HUES64 (cell line): ENCODE data around the gene MTF1. TPM values are rescaled to one million over a fixed set of nuclear protein-coding genes. Genes with fewer than 3 reads are reported as not detected.
"Not testable (repeated sequence)": the region's sequence is repeated elsewhere in the genome, so short reads cannot be mapped to it uniquely, and the experiment has no call there.

Source experiments
- H3K27ac ChIP-seq: 2 replicates; pipeline ENCODE4 v1.7.0; 2013; ENCODE audit warnings: low read depth, low read length, inconsistent platforms
- H3K27me3 ChIP-seq: 2 replicates; pipeline ENCODE4 v1.6.1; 2013; ENCODE audit warnings: mild to moderate bottlenecking, low read length; ENCODE audit not compliant: insufficient read depth
- H3K36me3 ChIP-seq: 2 replicates; pipeline ENCODE4 v1.6.1; 2013; ENCODE audit warnings: mild to moderate bottlenecking, low read length; ENCODE audit not compliant: insufficient read depth
- H3K4me1 ChIP-seq: 2 replicates; pipeline ENCODE4 v1.6.1; 2013; ENCODE audit warnings: mild to moderate bottlenecking, low read length, moderate library complexity; ENCODE audit not compliant: insufficient read depth
- H3K4me3 ChIP-seq: 2 replicates; pipeline ENCODE4 v1.5.1; 2013; ENCODE audit warnings: mild to moderate bottlenecking, low read length, moderate library complexity
- H3K9ac ChIP-seq: 2 replicates; pipeline ENCODE4 v1.6.1; 2013; ENCODE audit warnings: mild to moderate bottlenecking, low read depth, low read length
- H3K9me3 ChIP-seq: 2 replicates; pipeline ENCODE4 v1.6.1; 2013; ENCODE audit warnings: low read depth, low read length; ENCODE audit not compliant: insufficient read depth
- WGBS: fragments of 150-250, 120-280 bp; methylation state at CpG from one replicate; pipeline ENCODE4 v1.1.7; 2013; ENCODE audit warnings: missing lambda C conversion rate; 5-methylcytosine and 5-hydroxymethylcytosine counted together
- polyA plus RNA-seq, 2 experiments: library from polyadenylated mRNA; stranded (reverse); fragments of 50-300 nt; gene quantifications; one replicate each; pipeline ENCODE4 v1.2.3, GENCODE V29; 2013

Gene MTF1
- 3.9 TPM for polyA plus RNA-seq (2013, experiment 1 of 2)
- 4.2 TPM for polyA plus RNA-seq (2013, experiment 2 of 2)

GRCh38 chr1:37859507-37860345 lies at the start of gene MTF1:
MTF1 (minus strand) TSS chr1:37859592; CDS start chr1:37857658, 1,934 bp downstream.
- Histone ChIP-seq H3K9me3 (no peaks in the 10 kb centered on the region), H3K36me3 (peaks cover 36% of the 10 kb centered on the region), H3K27ac (peak within 1 kb of the TSS; percentile 87), H3K4me3 (peak within 1 kb of the TSS; percentile 95), H3K4me1 (no peaks in the 10 kb centered on the region), H3K27me3 (no peaks in the 10 kb centered on the region), H3K9ac (peak within 1 kb of the TSS; percentile 89)
- WGBS, result under 1% methylated on average over 61 of the region's 61 CpGs

GRCh38 chr1:37908531-37908930 lies 49.1 kb upstream of the MTF1 start:
- 98% methylated on average over 10 of the region's 10 CpGs for WGBS
- H3K4me3 ChIP-seq, H3K27me3 ChIP-seq, H3K4me1 ChIP-seq, H3K9ac ChIP-seq, H3K36me3 ChIP-seq, H3K27ac ChIP-seq: not testable (repeated sequence)
- H3K9me3 ChIP-seq, result peaks cover 24% of the 10 kb centered on the region

- not testable (repeated sequence) for H3K27me3 ChIP-seq, H3K4me3 ChIP-seq, H3K36me3 ChIP-seq, H3K4me1 ChIP-seq, H3K9ac ChIP-seq, H3K27ac ChIP-seq
- peaks cover 24% of the 10 kb centered on the region for H3K9me3 ChIP-seq
- WGBS, result 97% methylated on average over 6 of the region's 6 CpGs
These were observed 48.2 kb upstream of the MTF1 start for GRCh38 chr1:37907416-37908125.

GRCh38 chr1:37906591-37906990 lies 47.2 kb upstream of the MTF1 start:
- peaks cover 18% of the 10 kb centered on the region for H3K9me3 ChIP-seq
- H3K4me3 ChIP-seq, H3K9ac ChIP-seq, H3K27me3 ChIP-seq, H3K36me3 ChIP-seq, H3K27ac ChIP-seq, H3K4me1 ChIP-seq: not testable (repeated sequence)
- 97% methylated on average over 2 of the region's 3 CpGs for WGBS

- no peaks in the 10 kb centered on the region for H3K4me1 ChIP-seq
- no CpG with 5 or more reads among the region's 1 CpG for WGBS
- H3K27me3 ChIP-seq, result no peaks in the 10 kb centered on the region
- H3K9ac ChIP-seq, result no peak overlapping the region
- H3K4me3 ChIP-seq, result no peak overlapping the region
- H3K36me3 ChIP-seq, result no peaks in the 10 kb centered on the region
- peaks cover 18% of the 10 kb centered on the region for H3K9me3 ChIP-seq
- no peak overlapping the region for H3K27ac ChIP-seq
These were observed 46.3 kb upstream of the MTF1 start for GRCh38 chr1:37905727-37906126.

GRCh38 chr1:37903921-37904320 lies 44.5 kb upstream of the MTF1 start:
- not testable (repeated sequence) for H3K4me3 ChIP-seq, H3K27ac ChIP-seq, H3K36me3 ChIP-seq, H3K4me1 ChIP-seq, H3K27me3 ChIP-seq, H3K9ac ChIP-seq
- 97% methylated on average over 5 of the region's 6 CpGs for WGBS
- H3K9me3 ChIP-seq, result peaks cover 18% of the 10 kb centered on the region

GRCh38 chr1:37902983-37903382 lies 43.6 kb upstream of the MTF1 start:
- H3K9me3 ChIP-seq, result peaks cover 18% of the 10 kb centered on the region
- no peak overlapping the region for H3K4me3 ChIP-seq
- no peak overlapping the region for H3K27ac ChIP-seq
- H3K27me3 ChIP-seq, result no peaks in the 10 kb centered on the region
- no peaks in the 10 kb centered on the region for H3K4me1 ChIP-seq
- 94% methylated on average over 4 of the region's 5 CpGs for WGBS
- no peak overlapping the region for H3K9ac ChIP-seq
- H3K36me3 ChIP-seq, result no peaks in the 10 kb centered on the region

- no peak overlapping the region for H3K4me3 ChIP-seq
- H3K27ac ChIP-seq, result no peak overlapping the region
- no peaks in the 10 kb centered on the region for H3K36me3 ChIP-seq
- peaks cover 15% of the 10 kb centered on the region for H3K9me3 ChIP-seq
- no peak overlapping the region for H3K9ac ChIP-seq
- WGBS, result 93% methylated on average over 6 of the region's 6 CpGs
- no peaks in the 10 kb centered on the region for H3K27me3 ChIP-seq
- H3K4me1 ChIP-seq, result no peaks in the 10 kb centered on the region
These were observed 42.5 kb upstream of the MTF1 start for GRCh38 chr1:37901893-37902225.

GRCh38 chr1:37901191-37901892 lies 42.0 kb upstream of the MTF1 start:
- no peaks in the 10 kb centered on the region for H3K36me3 ChIP-seq
- H3K27me3 ChIP-seq, result no peaks in the 10 kb centered on the region
- H3K9me3 ChIP-seq, result peaks cover 14% of the 10 kb centered on the region
- no peak overlapping the region for H3K27ac ChIP-seq
- H3K9ac ChIP-seq, result no peak overlapping the region
- no peak overlapping the region for H3K4me3 ChIP-seq
- no peaks in the 10 kb centered on the region for H3K4me1 ChIP-seq
- 90% methylated on average over 8 of the region's 8 CpGs for WGBS

GRCh38 chr1:37897563-37897962 lies 38.2 kb upstream of the MTF1 start:
- not testable (repeated sequence) for H3K27ac ChIP-seq, H3K36me3 ChIP-seq, H3K4me1 ChIP-seq, H3K9ac ChIP-seq, H3K9me3 ChIP-seq, H3K27me3 ChIP-seq, H3K4me3 ChIP-seq
- whole genome bisulfite sequencing, result no CpG with 5 or more reads among the region's 3 CpGs

- 96% methylated on average over 2 of the region's 2 CpGs for WGBS
- Histone ChIP-seq H3K27ac (no peak overlapping the region), H3K27me3 (no peaks in the 10 kb centered on the region), H3K4me1 (no peaks in the 10 kb centered on the region), H3K4me3 (no peak overlapping the region), H3K9ac (no peak overlapping the region), H3K9me3 (no peaks in the 10 kb centered on the region), H3K36me3 (peaks cover 12% of the 10 kb centered on the region)
These were observed 34.3 kb upstream of the MTF1 start for GRCh38 chr1:37893673-37894072.
